GM18867 (cell line): ENCODE results near the gene VEGFA.

Source experiments
- ATAC-seq: cut with Tn5 transposase; IDR thresholded peaks from one replicate; pipeline ENCODE4 v1.9.1; 2021; ENCODE audit warnings: mild to moderate bottlenecking, moderate library complexity; ENCODE audit not compliant: unreplicated experiment

VEGFA gene

DNA sequence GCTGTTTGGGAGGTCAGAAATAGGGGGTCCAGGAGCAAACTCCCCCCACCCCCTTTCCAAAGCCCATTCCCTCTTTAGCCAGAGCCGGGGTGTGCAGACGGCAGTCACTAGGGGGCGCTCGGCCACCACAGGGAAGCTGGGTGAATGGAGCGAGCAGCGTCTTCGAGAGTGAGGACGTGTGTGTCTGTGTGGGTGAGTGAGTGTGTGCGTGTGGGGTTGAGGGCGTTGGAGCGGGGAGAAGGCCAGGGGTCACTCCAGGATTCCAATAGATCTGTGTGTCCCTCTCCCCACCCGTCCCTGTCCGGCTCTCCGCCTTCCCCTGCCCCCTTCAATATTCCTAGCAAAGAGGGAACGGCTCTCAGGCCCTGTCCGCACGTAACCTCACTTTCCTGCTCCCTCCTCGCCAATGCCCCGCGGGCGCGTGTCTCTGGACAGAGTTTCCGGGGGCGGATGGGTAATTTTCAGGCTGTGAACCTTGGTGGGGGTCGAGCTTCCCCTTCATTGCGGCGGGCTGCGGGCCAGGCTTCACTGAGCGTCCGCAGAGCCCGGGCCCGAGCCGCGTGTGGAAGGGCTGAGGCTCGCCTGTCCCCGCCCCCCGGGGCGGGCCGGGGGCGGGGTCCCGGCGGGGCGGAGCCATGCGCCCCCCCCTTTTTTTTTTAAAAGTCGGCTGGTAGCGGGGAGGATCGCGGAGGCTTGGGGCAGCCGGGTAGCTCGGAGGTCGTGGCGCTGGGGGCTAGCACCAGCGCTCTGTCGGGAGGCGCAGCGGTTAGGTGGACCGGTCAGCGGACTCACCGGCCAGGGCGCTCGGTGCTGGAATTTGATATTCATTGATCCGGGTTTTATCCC, at the start of gene VEGFA:
Gene VEGFA (plus strand): TSS at position 686 of the 846 bp plus-strand sequence.
- peak; percentile 46 for ATAC-seq

DNA sequence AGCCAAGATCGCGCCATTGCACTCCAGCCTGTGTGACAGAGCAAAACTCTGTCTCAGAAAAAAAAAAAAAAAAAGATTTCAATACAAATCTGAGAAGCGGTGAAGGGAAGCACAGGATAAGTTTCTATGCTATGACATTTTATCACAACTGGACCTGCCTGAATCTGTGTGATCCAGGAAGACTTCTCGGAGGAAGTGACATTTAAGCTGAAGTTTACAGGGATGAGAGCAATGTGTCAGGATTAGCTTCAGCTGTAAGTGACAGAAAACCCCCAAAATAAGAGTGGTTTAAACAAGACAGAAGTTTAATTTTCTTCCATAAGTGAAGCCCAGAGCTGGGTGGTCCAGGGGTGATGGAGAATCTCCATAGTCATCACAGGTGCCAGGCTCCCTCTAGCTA, 49.0 kb upstream of the VEGFA start:
- ATAC-seq, result no peak

DNA sequence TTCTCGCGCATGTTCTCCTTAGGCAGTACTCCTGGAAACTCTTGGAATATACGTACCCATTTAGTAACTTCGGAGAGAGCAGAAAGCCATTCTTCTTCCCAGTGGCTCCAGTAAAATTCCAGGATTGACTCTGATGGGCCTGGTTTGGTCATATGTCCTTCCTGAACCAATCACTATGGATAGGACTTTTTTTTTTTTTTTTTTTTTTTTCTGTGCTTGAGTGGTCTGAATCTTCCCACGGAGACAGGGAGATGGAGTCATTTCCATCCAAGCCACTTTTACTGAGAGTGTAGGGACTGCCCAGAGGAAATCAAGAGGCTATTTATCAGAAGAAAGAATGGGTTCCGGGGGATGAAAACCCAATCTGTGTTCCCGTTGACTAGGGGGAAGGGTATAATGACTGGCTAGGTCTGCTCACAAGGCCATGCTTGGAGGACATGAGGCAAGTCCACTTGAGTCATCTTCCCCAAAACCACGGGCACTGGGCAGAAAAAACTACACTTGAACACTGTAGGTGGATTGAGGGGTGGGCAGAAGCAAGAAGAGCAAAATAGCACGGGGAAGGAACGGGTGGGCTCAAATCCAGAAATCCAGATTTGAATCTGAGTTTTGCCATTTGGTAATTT, 47.0 kb upstream of the VEGFA start:
- ATAC-seq, result no peak

DNA sequence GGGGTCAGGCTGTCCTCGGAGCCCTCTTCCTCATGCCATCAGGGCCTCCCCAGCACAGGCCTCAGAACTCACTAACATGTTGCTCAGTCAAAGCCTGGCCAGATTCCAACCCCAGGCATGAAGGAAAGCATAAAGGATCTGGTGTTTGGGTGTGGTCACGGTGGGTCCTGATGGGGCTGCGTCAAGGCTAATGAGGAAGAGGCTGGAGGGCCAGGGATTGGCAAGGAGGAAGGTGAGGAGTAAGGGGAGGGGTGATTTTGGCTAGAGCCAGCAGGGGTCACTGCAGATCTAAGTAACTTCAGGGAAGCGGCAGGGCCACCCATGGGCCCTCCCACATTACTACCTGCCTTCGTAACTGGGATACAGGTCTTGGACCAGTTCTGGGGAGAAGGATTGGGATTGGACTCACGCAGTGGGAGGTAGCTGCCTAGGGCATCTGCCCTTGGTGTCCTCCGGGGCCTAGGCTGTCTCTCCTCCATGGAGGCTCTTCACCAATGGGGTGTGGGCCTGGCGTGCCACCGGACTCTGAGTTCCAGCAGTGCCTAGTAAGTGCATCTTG, 46.2 kb upstream of the VEGFA start:
- ATAC-seq, result peak; percentile 78

DNA sequence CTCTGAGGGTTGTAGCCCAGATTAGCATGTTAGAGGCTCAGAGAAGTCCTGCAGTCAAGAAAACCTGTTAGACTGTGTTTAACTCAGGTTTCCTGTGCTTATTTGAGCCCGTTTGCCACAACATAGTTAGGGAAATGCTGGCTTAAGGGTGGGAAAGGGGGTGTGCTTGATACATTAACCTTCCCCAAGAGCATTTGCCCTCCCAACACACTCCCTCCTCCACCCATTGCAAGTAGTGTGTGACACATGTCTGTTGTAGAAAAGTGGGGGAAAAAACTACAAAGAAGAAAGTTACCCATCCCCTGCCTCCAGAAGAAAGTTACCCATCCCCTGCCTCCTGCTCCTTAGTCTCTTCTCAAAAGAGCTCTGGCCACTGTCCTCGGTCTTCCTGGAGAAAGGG, 45.7 kb upstream of the VEGFA start:
- ATAC-seq, result no peak

DNA sequence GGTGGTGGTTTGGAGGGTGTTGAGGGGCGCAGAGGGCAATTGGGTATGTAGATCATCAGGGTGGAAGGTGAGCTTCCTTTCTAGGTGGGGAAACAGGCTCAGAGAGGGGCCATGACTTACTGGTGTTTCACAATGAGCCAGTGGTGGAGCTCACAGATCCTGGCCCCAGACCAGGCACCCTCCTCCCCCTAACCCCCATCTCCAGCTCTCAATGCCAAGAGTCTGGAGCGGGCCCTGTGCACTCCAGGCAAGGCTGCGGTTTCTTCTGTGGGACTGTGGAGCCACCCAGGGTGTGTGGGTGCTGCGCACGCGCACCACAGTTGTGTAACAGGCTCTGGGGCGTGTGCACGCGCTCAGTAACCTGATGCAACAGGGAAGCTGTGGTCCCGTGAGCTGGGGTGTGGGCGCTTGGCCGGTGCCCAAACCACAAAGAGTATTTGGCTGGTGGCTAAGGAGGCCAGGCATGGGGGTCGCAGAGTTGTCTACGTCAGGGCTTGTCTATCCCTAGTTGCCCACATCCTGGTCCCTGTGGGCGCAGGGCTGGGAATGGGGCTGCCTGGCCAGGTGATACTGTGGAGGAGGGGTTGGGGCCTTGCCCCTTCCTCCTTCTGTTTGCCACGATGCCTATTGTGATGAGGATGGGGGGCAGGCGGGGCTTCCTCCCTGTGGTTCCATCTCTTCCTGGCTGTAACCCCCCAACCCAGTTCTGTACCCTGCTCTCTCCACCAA, 44.9 kb upstream of the VEGFA start:
- no peak for ATAC-seq

DNA sequence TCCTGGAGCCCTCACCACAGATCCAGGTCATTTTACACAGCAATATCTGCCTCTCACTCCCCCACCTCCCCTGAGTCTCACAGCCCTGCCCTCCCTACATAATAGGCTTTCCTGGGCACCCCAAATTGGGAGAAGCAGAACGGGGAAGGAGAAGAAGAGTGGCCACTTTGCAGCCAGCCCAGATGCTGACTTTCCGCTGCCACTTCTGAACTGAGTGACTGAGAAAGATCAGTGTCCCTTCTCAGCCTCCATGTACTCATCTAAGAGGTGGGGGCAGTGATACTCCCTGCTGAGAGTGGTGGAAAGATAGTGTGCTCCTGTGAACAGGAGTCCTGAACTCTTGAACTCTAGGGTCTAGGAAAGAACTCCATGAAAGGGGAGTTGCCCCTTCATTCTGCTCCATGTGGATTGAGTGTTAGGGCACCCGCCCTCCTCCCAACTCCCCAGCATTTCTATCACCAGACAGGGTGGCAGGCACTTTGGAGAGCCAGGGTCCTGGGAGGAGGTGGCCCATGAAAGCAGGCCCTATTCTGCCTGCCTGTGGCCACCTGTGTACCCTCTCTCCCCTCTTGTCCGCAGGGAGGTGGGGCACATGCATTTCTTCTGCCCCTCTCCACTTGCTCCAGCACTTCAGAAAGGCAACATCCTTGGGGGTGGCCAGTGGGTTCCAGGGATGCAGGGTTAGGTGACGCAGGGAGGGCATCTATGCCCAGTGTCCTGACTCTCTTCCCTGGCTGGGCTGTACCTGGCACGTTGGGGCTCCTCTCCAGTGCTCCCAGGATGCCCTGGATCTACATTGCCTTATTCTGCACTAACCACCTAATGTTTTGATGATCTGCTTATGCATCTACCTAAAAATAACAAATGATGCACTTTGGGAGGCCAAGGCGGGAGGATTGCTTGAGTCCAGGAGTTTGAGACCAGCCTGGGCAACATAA, 44.1 kb upstream of the VEGFA start:
- no peak for ATAC-seq

DNA sequence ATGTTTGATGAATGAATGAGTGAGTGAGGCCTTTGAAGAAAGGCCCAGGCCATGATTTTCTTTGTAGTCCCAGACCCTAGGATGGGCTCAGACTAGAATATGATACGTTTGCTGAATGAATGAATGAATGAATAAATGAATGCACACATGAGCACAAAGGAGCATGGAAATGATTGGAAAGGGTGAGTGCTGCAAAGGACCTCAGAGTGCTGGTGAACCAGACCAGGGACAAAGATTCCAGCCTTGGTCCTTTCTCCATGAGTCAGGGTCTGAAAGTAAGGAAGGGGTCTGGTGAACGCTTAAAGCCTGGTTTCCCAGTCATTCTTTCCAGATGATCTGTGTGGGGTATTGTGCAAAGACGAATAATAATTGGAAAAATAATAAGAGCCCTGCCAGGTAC, 42.4 kb upstream of the VEGFA start:
- ATAC-seq, result no peak

DNA sequence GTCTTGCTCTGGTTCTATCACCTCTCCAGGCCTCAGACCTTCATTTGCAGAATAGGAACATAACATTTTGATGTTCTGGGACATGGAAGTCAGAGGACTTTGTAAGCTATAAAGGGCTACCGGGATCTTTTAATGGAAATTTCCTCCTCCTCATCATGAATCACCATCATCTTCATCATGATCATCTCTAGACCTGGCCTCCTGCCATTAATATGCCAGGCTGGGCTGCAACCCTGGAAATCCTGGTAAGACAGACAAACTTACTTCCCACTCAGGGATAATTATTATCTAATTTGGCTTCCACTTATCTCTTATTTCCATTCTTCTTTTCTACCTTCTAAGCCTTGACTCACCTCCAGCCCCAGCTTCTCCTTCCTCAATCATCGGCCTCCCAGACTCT, 41.4 kb upstream of the VEGFA start:
- ATAC-seq, result no peak

DNA sequence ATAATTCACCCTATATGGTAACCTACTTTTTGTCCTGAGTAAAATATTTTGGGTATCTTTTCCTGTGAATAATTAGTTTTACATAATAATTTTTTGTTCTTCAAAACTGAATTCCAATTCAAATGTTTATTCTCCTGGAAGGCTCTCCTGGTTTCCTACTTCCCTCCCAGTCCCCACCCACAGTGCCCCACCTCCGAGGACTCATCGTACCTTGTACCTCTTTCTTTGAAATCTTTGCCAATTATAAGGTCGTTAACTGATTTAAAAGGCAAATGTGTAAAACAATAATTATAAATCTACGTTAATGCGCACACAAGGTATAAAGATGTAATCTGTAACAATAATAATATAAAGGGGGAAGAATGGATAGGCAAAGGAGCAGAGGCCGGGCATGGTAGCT, 40.5 kb upstream of the VEGFA start:
- ATAC-seq, result no peak

DNA sequence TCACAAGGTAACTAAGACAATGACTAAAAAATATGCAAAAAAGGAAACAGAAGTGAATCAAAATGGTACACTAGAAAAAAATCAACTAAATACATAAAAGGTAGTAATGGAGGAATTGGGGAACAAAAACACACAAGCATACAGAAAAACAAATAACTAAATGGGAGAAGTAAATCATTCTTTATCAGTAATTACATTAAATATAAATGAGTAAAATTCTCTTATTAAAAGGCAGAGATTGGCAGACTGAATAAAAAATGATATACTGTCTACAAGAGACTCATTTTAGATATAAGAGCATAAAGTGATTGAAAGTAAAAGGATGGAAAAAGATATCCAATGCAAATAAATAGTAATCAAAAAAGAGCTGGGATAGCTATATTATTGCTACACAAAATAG, 39.4 kb upstream of the VEGFA start:
- ATAC-seq, result no peak

DNA sequence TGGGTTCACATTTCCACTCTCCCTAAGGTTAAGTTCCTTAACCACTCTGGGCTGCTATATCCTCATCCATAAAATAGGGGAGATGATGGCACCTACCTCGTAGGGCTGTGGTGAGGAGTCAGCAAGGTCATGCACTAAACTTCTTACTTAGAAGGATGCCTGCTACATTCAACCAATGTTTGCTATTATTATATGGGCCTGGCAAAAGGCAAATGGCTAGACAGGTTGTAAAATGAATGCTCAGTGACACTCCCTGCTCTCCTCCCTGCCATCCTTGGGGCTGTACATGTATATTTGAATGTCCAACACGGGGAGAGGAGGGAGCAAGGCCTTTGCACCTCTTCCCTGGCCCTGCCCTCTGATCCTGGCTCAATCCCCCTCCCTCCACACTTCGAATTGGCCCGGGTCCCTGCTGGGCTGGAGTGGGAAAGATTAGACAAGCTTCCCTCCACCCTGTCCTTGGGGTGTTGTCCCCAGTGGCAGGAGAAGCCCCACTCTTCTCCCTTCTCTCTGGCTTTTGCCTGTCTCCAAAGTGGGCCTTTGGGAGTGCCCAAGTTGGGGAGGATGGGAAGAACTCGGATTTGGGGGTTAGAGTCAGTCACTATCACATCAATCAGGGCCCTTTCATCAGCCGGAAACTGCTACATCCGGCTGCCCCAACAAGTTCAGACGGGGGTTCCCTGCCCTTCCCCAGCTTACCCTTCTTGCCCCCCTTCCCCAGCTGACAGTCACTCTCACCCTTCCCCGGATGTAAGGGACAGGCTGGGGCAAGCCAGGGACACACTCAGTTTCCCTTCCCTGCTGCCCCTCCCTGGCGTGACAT, 36.3 kb upstream of the VEGFA start:
- ATAC-seq, result no peak

DNA sequence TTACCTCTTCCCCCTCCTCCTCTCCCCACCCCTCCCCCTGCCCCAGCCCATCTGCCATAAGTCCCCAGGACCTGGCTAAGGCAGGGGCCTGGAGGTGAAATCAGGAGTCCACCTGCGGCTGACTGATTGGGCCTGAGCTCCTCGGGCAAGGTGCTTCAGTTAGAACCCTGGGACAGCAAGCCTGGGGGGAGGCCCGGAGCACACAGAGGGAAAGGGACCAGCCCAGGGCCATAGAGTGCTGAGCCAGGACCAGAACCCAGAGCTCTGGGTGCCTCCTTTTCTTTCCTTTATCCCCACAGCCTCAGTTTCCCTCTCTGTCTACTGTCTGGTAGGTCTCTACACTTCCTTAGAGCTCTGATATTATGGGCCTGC, 35.7 kb upstream of the VEGFA start:
- no peak for ATAC-seq

DNA sequence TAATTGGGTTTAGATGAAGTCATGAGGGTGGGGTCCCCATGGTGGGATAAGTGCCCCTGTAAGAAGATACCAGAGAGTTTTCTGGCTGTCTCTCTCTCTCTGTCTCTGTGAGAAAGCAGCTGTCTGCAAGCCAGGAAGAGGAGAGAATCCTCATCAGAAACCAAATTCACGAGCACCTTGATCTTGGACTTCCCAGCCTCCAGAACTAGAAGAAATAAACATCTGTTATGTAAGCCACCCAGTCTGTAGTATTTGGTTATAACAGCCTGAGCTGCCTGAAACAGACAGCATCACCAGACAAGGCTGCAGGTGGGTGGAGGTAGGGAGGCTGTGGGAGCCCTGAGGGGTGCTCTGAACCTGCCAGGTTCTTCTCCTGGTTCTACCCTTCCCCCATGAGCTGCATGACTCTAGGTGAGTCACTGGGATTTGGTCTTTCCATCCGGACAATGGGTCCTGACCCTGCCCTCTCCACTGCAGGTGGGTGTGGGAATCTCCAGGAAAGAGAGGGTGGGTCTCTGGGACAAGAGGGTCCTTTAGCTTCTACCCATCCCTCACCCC, 34.3 kb upstream of the VEGFA start:
- no peak for ATAC-seq

DNA sequence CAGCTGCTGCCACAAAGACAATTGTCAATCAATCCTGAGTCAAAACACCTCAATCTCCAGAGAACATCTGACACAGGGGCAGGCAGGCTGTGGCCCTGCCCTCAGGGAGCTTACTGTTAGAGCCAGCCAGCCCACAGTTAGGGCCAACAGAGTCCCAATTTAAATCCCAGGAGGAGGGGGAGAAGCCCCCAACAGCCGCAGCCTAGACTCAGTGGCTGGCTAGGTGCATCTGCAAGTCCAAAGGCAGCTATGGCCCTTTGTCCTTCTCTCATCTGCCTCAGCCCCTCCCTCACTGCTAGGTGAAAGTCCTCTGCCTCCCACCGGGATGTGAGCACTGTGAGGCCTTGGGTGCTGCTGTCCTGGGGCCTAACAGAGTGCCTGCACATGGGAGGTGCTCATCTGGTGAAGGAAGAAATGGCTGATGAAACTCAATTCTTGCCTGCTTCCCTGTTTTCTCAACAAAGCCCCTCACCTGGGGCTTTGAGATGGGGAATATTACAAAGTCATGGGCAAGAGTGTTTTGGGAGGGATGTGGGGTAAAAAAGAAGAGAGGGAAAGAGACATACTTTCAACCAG, 33.7 kb upstream of the VEGFA start:
- no peak for ATAC-seq

DNA sequence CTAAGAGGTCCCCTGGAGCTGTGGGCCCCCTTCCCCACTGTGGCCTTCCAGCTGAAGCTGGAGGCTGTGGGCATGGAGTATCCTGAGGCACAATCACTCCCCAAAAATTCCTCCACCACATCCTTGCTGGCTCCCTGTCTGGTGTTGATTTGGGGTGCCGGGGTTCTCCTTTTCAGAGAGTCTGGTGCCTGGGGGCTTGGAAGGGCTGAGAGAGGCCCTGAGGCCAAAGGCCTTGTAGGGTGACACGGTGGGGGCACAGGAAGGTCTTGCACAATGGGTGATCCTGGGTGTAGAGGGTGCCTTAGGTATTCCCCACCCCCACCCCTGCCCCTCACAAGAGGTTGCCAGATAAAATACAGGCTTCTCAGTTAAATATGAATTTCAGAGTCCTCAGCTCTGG, 33.2 kb upstream of the VEGFA start:
- no peak for ATAC-seq

DNA sequence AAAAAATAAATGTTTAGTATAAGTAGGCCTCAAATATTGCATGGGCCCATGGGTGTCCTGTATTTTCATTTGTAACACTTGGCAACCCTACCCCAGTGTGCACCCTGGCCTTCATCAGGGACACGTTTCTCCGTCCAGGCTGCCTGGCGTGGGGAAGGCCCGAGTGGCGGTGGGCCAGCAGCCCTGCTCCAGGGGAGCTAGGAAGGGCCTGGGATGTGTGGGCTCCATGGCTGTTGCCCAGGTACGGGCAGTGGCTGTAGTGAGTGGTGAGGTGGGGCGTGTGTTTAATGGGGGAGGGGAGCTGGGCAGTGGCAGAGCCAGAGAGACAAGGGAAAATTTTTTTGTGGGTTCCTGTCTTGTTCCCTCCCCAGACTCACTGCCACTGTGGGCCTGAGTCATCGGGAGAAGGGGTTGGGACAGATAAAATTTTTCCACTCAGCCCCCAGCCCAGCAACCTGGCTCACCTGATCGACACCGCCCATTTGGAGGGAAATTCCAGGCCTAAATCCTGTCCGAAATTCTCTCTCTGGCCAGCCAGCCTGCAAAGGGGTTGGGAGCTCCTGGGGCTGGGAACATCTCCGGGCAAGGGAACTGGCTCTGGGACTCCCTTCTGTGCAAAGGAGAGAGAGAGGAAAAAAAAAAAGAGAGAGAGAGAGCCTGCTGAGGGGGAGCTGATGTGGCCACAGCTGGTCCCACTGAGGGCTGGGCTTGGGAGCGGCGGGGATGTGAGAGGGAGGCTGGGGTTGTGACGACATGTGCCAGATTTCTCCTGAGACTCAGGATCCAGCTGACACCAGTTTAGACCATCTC, 32.5 kb upstream of the VEGFA start:
- no peak for ATAC-seq

DNA sequence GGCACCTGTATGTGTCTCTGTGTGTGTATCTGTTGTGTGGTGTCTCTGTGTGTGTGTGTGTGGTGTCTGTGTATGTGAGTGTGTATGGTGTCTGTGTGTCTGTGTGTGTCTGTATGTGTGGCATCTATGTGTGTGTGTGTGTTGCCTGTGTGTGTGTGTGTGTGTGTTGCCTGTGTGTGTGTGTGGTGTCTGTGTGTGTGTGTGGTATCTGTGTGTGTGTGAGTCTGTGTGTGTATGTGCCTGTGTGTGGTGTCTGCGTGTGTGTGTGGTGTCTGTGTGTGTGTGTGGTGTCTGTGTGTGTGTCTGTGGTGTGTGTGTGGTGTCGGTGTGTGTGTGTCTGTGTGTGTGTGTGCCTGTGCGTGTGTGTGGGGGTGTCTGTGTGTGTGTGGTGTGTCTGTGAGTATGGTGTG, 31.7 kb upstream of the VEGFA start:
- no peak for ATAC-seq
